Vagina (tissue), 2 donors: ENCODE measurements around the gene AMPD3.

Source experiments
- POLR2A ChIP-seq, 2 donors: fragments of 450-650 bp; IDR thresholded peaks; one replicate each; pipeline ENCODE4 v1.6.1; 2017; ENCODE audit warnings: antibody characterized with exemption in 2 of 2, mild to moderate bottlenecking in 2 of 2, moderate library complexity in 2 of 2
- POLR2AphosphoS5 ChIP-seq, 2 donors: sonication (generic); formaldehyde crosslinking; IDR thresholded peaks; one replicate each; pipeline ENCODE4 v1.9.0; 2017; ENCODE audit warnings: antibody characterized with exemption in 2 of 2, mild to moderate bottlenecking in 2 of 2, low read depth in 1 of 2; ENCODE audit not compliant: insufficient read depth in 1 of 2
- TF ChIP-seq, protein P1 (sequence below), 3 experiments: fragments of 450-650 bp in 2 of 3; fragments of 200-600 bp in 1 of 3; sonication (generic) in 1 of 3; IDR thresholded peaks; one replicate each; pipeline ENCODE4 v1.5.1; 2017 to 2019; ENCODE audit warnings: antibody characterized with exemption in 3 of 3, mild to moderate bottlenecking in 2 of 3, moderate library complexity in 2 of 3

GRCh38 chr11:10474551-10474950, 19.5 kb downstream of the AMPD3 start:
- TF ChIP-seq POLR2A (IDR thresholded peaks at IDR 0.05) (no peak), POLR2AphosphoS5 (IDR thresholded peaks at IDR 0.05; ENCODE audit: insufficient read depth in 1 of 2, low read depth in 1 of 2) (no peak)
- TF ChIP-seq, protein P1, sequence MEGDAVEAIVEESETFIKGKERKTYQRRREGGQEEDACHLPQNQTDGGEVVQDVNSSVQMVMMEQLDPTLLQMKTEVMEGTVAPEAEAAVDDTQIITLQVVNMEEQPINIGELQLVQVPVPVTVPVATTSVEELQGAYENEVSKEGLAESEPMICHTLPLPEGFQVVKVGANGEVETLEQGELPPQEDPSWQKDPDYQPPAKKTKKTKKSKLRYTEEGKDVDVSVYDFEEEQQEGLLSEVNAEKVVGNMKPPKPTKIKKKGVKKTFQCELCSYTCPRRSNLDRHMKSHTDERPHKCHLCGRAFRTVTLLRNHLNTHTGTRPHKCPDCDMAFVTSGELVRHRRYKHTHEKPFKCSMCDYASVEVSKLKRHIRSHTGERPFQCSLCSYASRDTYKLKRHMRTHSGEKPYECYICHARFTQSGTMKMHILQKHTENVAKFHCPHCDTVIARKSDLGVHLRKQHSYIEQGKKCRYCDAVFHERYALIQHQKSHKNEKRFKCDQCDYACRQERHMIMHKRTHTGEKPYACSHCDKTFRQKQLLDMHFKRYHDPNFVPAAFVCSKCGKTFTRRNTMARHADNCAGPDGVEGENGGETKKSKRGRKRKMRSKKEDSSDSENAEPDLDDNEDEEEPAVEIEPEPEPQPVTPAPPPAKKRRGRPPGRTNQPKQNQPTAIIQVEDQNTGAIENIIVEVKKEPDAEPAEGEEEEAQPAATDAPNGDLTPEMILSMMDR (IDR thresholded peaks at IDR 0.05) = no peak
